DMS 273 (cell line): ENCODE results near the gene KRTAP5-2.

Source experiments
- DNase-seq: peaks from one replicate; lab custom pipeline; 2025; ENCODE audit not compliant: unreplicated experiment; lab: John Stamatoyannopoulos, UW

The KRTAP5-2 gene

GRCh38 chr11:1568441-1568911 lies 29.6 kb downstream of the KRTAP5-2 start:
- DNase-seq, result peak; percentile 74

GRCh38 chr11:1567721-1568100 lies 30.4 kb downstream of the KRTAP5-2 start:
- DNase-seq, result no peak

GRCh38 chr11:1567052-1567720 lies 30.9 kb downstream of the KRTAP5-2 start:
- DNase-seq, result no peak

- no peak for DNase-seq
Measured at GRCh38 chr11:1566381-1567051, 31.6 kb downstream of the KRTAP5-2 start.

- DNase-seq, result no peak
Measured at GRCh38 chr11:1565904-1566247, 32.2 kb downstream of the KRTAP5-2 start.

GRCh38 chr11:1565173-1565903 lies 32.8 kb downstream of the KRTAP5-2 start:
- no peak for DNase-seq

GRCh38 chr11:1564535-1565172 lies 33.4 kb downstream of the KRTAP5-2 start:
- DNase-seq, result peak; percentile 89

- peak; percentile 70 for DNase-seq
Measured at GRCh38 chr11:1563697-1564534, 34.2 kb downstream of the KRTAP5-2 start.

GRCh38 chr11:1563149-1563638 lies 34.9 kb downstream of the KRTAP5-2 start:
- DNase-seq, result no peak

- no peak for DNase-seq
Measured at GRCh38 chr11:1562469-1563148, 35.5 kb downstream of the KRTAP5-2 start.

- DNase-seq, result no peak
Measured at GRCh38 chr11:1561955-1562354, 36.1 kb downstream of the KRTAP5-2 start.

GRCh38 chr11:1561266-1561665 lies 36.8 kb downstream of the KRTAP5-2 start:
- no peak for DNase-seq

- DNase-seq, result peak; percentile 33
Measured at GRCh38 chr11:1560649-1561251, 37.3 kb downstream of the KRTAP5-2 start.

- no peak for DNase-seq
Measured at GRCh38 chr11:1560002-1560648, 38.0 kb downstream of the KRTAP5-2 start.

GRCh38 chr11:1559111-1559951 lies 38.8 kb downstream of the KRTAP5-2 start:
- DNase-seq, result peak; percentile 70

GRCh38 chr11:1558775-1559110 lies 39.4 kb downstream of the KRTAP5-2 start:
- no peak for DNase-seq

GRCh38 chr11:1557904-1558774 lies 40.0 kb downstream of the KRTAP5-2 start:
- peak; percentile 48 for DNase-seq
